Keratinocyte (primary cell): ENCODE measurements around the gene SPDYE4. TPM values are rescaled to one million over a fixed set of nuclear protein-coding genes. Genes with fewer than 3 reads are reported as not detected.

ENCODE experiments used
- DNase-seq: peaks from one replicate; pipeline ENCODE4 v3.0.0-alpha.2; 2011; ENCODE audit warnings: low read depth, missing footprints, low spot score
- FAIRE-seq: peaks from 2 replicates; lab custom pipeline; 2011; peaks lifted over from hg19 to GRCh38; lab: Jason Lieb, UNC
- H2AFZ ChIP-seq: 2 replicates; pipeline ENCODE4 v1.6.0; 2012; ENCODE audit warnings: low read length, control low read depth, inconsistent platforms; ENCODE audit not compliant: control insufficient read depth
- H3K27ac ChIP-seq: 2 replicates; pipeline ENCODE4 v1.5.1; 2011; ENCODE audit warnings: low read length; ENCODE audit not compliant: control insufficient read depth, insufficient read depth
- H3K27me3 ChIP-seq: 3 replicates; pipeline ENCODE4 v1.6.0; 2011; ENCODE audit warnings: low read length; ENCODE audit not compliant: control insufficient read depth, insufficient read depth; ENCODE audit errors: extremely low read depth
- H3K36me3 ChIP-seq, 2 experiments: 2 replicates in 1 of 2; 3 replicates in 1 of 2; pipeline ENCODE4 v1.5.1; 2011; ENCODE audit warnings: low read length in 2 of 2, mild to moderate bottlenecking in 1 of 2; ENCODE audit not compliant: control insufficient read depth in 2 of 2, insufficient read depth in 2 of 2; ENCODE audit errors: extremely low read depth in 1 of 2
- H3K4me1 ChIP-seq: 3 replicates; pipeline ENCODE4 v1.5.1; 2011; ENCODE audit warnings: low read length; ENCODE audit not compliant: control insufficient read depth, insufficient read depth; ENCODE audit errors: extremely low read depth
- H3K4me2 ChIP-seq: 3 replicates; pipeline ENCODE4 v1.6.0; 2011; ENCODE audit warnings: low read depth, low read length; ENCODE audit not compliant: control insufficient read depth, insufficient read depth; ENCODE audit errors: extremely low read depth
- H3K4me3 ChIP-seq, 3 experiments: fragments of 200-600 bp in 1 of 3; sonication (generic) in 1 of 3; 2 replicates in 2 of 3; 3 replicates in 1 of 3; pipeline ENCODE4 v1.5.1; 2011 to 2016; ENCODE audit warnings: low read length in 3 of 3, mild to moderate bottlenecking in 3 of 3, control low read depth in 2 of 3, inconsistent platforms in 1 of 3, low read depth in 1 of 3, mixed read lengths in 1 of 3, mixed run types in 1 of 3, moderate library complexity in 1 of 3; ENCODE audit not compliant: control insufficient read depth in 2 of 3, insufficient read depth in 2 of 3; ENCODE audit errors: extremely low read depth in 1 of 3
- H3K79me2 ChIP-seq: 2 replicates; pipeline ENCODE4 v1.6.0; 2012; ENCODE audit warnings: low read length; ENCODE audit not compliant: control insufficient read depth, insufficient read depth
- H3K9ac ChIP-seq: 3 replicates; pipeline ENCODE4 v1.6.0; 2011; ENCODE audit warnings: low read length; ENCODE audit not compliant: control insufficient read depth, insufficient read depth; ENCODE audit errors: extremely low read depth
- H3K9me1 ChIP-seq: 3 replicates; pipeline ENCODE4 v1.6.0; 2011; ENCODE audit warnings: low read length; ENCODE audit not compliant: control insufficient read depth, insufficient read depth; ENCODE audit errors: extremely low read depth
- H3K9me3 ChIP-seq: 2 replicates; pipeline ENCODE4 v1.5.1; 2012; ENCODE audit warnings: low read depth, low read length; ENCODE audit not compliant: control insufficient read depth
- H4K20me1 ChIP-seq: 3 replicates; pipeline ENCODE4 v1.6.0; 2011; ENCODE audit warnings: low read length; ENCODE audit not compliant: control insufficient read depth, insufficient read depth; ENCODE audit errors: extremely low read depth
- CTCF ChIP-seq, 3 experiments: IDR thresholded peaks in 1 of 3; conservative IDR thresholded peaks in 1 of 3; optimal IDR thresholded peaks in 1 of 3; 2 replicates in 2 of 3; 3 replicates in 1 of 3; pipeline versions ENCODE3 to v1.5.1; 2011; ENCODE audit warnings: low read length in 3 of 3, mild to moderate bottlenecking in 3 of 3, moderate library complexity in 2 of 3, control low read depth in 1 of 3, inconsistent platforms in 1 of 3; ENCODE audit not compliant: insufficient read depth in 2 of 3; ENCODE audit errors: extremely low read depth in 1 of 3
- EZH2 ChIP-seq: IDR thresholded peaks from one replicate; pipeline ENCODE4 v1.6.1; 2012; ENCODE audit warnings: inconsistent platforms, mild to moderate bottlenecking, low read length, moderate library complexity
- dilution Hi-C: fragments of 300-500 bp; cut with MboI; formaldehyde crosslinking; loops from one replicate; pipeline ENCODE4 v1.7.0; 2020; ENCODE audit warnings: low sequenced_read_pairs; ENCODE audit not compliant: extremely low pct_ligation_motif_present
- polyA plus RNA-seq, 5 experiments: library from polyadenylated mRNA; depleted of rRNA in 3 of 5; stranded (reverse) in 3 of 5; stranded (forward) in 1 of 5; unstranded in 1 of 5; fragments of >200 nt; gene quantifications; 1 replicate in 1 of 5; 2 replicates in 3 of 5; 3 replicates in 1 of 5; pipeline versions ENCODE4 v1.2.1 to v1.2.3, GENCODE V29; 2011 to 2012; ENCODE audit warnings: missing spikeins in 2 of 5, low read depth in 1 of 5, low replicate concordance in 1 of 5

Gene SPDYE4
- polyA plus RNA-seq, 1 donor (not counting 4 experiments of a cell fraction or from before 2014, with no cell fraction given) = not detected

- Histone ChIP-seq H3K4me3 (no peak overlapping the region), H3K4me1 (no peaks in the 10 kb centered on the region), H3K9me1 (no peaks in the 10 kb centered on the region), H4K20me1 (no peaks in the 10 kb centered on the region), H3K4me2 (no peak overlapping the region), H3K79me2 (no peaks in the 10 kb centered on the region), H3K27me3 (peaks cover 7% of the 10 kb centered on the region), H3K27ac (no peak overlapping the region), H3K36me3 (no peaks in the 10 kb centered on the region), H2AFZ (no peak overlapping the region), H3K9ac (no peak overlapping the region), H3K9me3 (no peaks in the 10 kb centered on the region)
- no peak for FAIRE-seq
- dilution Hi-C loops = no loop called here
- TF ChIP-seq CTCF (optimal IDR thresholded peaks at IDR 0.05 in 1 of 3, IDR thresholded peaks at IDR 0.05 in 1 of 3, conservative IDR thresholded peaks at IDR 0.05 in 1 of 3; ENCODE audit: extremely low read depth in 1 of 3, insufficient read depth in 2 of 3, low read length in 3 of 3) (no peak), EZH2 (no peak)
- no peak for DNase-seq
Measured at GRCh38 chr17:8708025-8708461, 50.3 kb downstream of the SPDYE4 start.

- dilution Hi-C loops = no loop called here
- no peaks in the 10 kb centered on the region for H3K9me1 ChIP-seq
- H3K4me3 ChIP-seq = no peak overlapping the region
- H3K9ac ChIP-seq = no peak overlapping the region
- no peak overlapping the region for H2AFZ ChIP-seq
- FAIRE-seq (no peak), DNase-seq (no peak)
- H4K20me1 ChIP-seq = no peaks in the 10 kb centered on the region
- no peaks in the 10 kb centered on the region for H3K36me3 ChIP-seq
- no peak overlapping the region for H3K4me2 ChIP-seq
- H3K9me3 ChIP-seq = no peaks in the 10 kb centered on the region
- no peaks in the 10 kb centered on the region for H3K4me1 ChIP-seq
- peaks cover 10% of the 10 kb centered on the region for H3K27me3 ChIP-seq
- TF ChIP-seq EZH2 = no peak
- no peak for TF ChIP-seq CTCF (optimal IDR thresholded peaks at IDR 0.05 in 1 of 3, IDR thresholded peaks at IDR 0.05 in 1 of 3, conservative IDR thresholded peaks at IDR 0.05 in 1 of 3; ENCODE audit: extremely low read depth in 1 of 3, insufficient read depth in 2 of 3, low read length in 3 of 3)
- no peak overlapping the region for H3K27ac ChIP-seq
- no peaks in the 10 kb centered on the region for H3K79me2 ChIP-seq
Measured at GRCh38 chr17:8707332-8708024, 50.9 kb downstream of the SPDYE4 start.
